Measurements from ENCODE around the gene TMEM63A.
A peak's percentile ranks its signal among the peaks of the same experiment; 100 is the strongest.
"Not testable (repeated sequence)": the region's sequence is repeated elsewhere in the genome, so short reads cannot be mapped to it uniquely, and the experiment has no call there.

The TMEM63A gene

GRCh38 chr1:225897595-225898514 lies 15.7 kb upstream of the TMEM63A start:
- H3K4me3 Mint-ChIP-seq, result peak overlapping the region; percentile 75 to 81
- peaks cover 33 to 36% of the 10 kb centered on the region in 2 donors for H3K4me1 Mint-ChIP-seq (ENCODE audit: low read depth in 2 of 2)
- DNase-seq, result no peak
- no peaks in the 10 kb centered on the region for H3K9me3 Mint-ChIP-seq
- H3K27ac Mint-ChIP-seq, result peak overlapping the region; percentile 90 to 95
- peaks cover 12% of the 10 kb centered on the region for H3K36me3 Mint-ChIP-seq (ENCODE audit: insufficient read depth)
- H3K27me3 Mint-ChIP-seq, result no peaks in the 10 kb centered on the region
- ATAC-seq (replicated peaks), result peak; percentile 31

DNA sequence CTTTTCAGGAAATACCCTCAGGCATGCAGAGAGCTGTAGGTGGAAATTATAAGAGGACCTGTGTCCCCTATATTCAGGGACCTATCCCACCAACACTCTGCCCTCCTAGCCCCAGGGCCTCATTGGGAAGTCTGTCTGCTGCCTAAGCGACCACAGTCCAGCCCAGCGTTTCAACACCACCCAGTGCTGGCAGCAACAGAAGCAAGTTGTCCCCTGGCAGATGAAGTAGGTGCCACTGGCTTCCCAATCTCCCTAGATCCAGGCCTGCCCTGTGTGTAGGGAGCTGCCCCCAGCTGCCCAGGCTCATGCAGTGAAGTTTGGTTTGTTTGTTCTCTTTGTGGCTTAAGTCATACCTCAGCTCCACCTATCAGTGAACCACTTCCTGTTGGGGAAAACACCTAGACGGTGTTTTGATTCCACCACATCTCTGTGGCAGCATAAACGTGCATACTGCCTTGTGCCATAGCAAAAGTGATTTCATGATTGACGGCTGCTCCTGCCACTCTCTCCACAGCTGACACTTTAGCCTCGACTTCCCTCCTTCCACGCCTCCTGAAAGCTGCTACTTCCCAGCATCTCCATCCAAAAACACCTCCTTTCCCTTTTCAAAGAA lies 14.9 kb upstream of the TMEM63A start:
- Mint-ChIP-seq H3K9me3 (no peaks in the 10 kb centered on the region), H3K27me3 (no peaks in the 10 kb centered on the region), H3K36me3 (ENCODE audit: insufficient read depth) (peaks cover 12% of the 10 kb centered on the region), H3K4me1 (ENCODE audit: low read depth in 2 of 2) (peaks cover 33 to 36% of the 10 kb centered on the region in 2 donors), H3K4me3 (peak overlapping the region; percentile 75 to 81), H3K27ac (peak overlapping the region; percentile 90 to 95)
- ATAC-seq (replicated peaks), result peak; percentile 98
- peak; percentile 69 to 71 (median 69) for DNase-seq

DNA sequence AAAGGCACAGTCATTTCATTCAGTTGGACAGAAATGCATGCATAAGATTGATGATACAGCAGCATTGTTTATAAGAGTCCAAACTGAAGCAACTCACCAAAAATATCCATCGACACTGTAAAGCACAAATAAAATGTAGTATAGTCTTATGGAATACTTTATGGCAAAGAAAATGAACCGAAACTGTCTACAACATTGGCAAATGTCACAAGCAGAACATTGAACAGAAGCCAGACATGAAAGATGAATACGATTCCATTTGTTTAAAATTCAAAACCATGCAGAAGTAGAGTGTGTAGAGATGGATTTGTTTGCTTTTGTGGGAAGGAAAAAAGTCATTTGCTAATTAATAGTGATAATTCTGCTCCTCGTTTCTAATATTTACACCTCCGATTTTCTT lies 14.3 kb upstream of the TMEM63A start:
- H3K4me1 Mint-ChIP-seq (ENCODE audit: low read depth in 2 of 2), result peaks cover 33 to 36% of the 10 kb centered on the region in 2 donors
- peaks cover 12% of the 10 kb centered on the region for H3K36me3 Mint-ChIP-seq (ENCODE audit: insufficient read depth)
- H3K4me3 Mint-ChIP-seq, result peak overlapping the region; percentile 75 to 81
- H3K27ac Mint-ChIP-seq, result peak overlapping the region; percentile 90 to 95
- ATAC-seq (replicated peaks) (no peak), DNase-seq (no peak)
- no peaks in the 10 kb centered on the region for H3K27me3 Mint-ChIP-seq
- no peaks in the 10 kb centered on the region for H3K9me3 Mint-ChIP-seq

DNA sequence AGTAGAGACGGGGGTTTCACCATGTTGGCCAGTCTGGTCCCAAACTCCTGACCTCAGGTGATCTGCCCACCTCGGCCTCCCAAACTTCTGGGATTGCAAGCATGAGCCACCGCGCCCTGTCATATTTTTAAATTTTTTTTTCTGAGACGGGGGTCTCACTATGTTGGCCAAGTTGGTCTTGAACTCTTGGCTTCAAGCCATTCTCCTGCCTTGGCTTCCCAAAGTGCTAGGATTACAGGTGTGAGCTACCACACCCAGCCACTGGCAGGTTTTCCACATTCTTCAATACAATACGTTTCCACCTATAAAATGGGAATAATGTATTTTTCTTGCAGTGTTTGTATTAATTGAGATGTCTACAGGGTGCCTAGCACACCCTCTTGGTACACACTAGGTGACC lies 10.1 kb upstream of the TMEM63A start:
- no peaks in the 10 kb centered on the region for H3K27me3 Mint-ChIP-seq
- ATAC-seq (replicated peaks) (no peak), DNase-seq (no peak)
- H3K36me3 Mint-ChIP-seq (ENCODE audit: insufficient read depth), result peaks cover 12% of the 10 kb centered on the region
- peaks cover 15 to 22% of the 10 kb centered on the region in 2 donors for H3K4me1 Mint-ChIP-seq (ENCODE audit: low read depth in 2 of 2)
- H3K9me3 Mint-ChIP-seq, result no peaks in the 10 kb centered on the region
- H3K27ac Mint-ChIP-seq, result no peak overlapping the region
- no peak overlapping the region for H3K4me3 Mint-ChIP-seq

DNA sequence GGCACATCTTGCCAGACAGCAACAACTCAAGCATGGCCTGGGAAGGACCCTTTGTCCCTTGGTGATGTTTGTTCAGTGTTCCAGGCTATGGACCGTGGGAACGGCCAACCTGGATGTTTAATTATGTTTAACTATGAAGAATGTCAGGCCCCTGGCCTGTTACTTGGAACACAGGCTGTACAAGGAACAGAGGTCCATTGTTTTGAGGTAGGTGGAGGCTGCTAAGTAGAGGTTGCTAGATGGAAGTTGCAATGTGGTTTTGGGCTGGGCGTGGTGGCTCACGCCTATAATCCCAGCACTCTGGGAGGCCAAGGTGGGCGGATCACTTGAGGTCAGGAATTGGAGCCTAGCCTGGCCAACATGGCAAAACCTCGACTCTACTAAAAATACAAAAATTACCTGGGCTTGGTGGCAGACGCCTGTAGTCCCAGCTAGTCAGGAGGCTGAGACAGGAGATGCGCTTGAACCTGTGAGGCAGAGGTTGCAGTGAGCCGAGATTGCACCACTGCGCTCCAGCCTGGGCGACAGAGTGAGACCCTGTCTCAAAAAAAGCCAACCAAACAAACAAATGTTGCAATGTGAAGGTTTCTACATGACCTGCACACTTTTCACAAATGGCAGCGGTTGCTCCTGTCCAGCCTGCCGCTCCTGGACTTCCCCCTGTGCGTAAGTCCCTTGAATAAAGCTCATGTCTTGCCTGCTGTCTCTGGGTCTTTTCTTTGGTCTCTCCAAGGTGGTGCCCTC lies 9.2 kb upstream of the TMEM63A start:
- ATAC-seq (replicated peaks) (no peak), DNase-seq (no peak)
- H3K27me3 Mint-ChIP-seq, result no peaks in the 10 kb centered on the region
- no peak overlapping the region for H3K4me3 Mint-ChIP-seq
- H3K4me1 Mint-ChIP-seq (ENCODE audit: low read depth in 2 of 2), result peaks cover 6 to 12% of the 10 kb centered on the region in 2 donors
- no peak overlapping the region for H3K27ac Mint-ChIP-seq
- H3K9me3 Mint-ChIP-seq, result no peaks in the 10 kb centered on the region
- H3K36me3 Mint-ChIP-seq (ENCODE audit: insufficient read depth), result peaks cover 7% of the 10 kb centered on the region

DNA sequence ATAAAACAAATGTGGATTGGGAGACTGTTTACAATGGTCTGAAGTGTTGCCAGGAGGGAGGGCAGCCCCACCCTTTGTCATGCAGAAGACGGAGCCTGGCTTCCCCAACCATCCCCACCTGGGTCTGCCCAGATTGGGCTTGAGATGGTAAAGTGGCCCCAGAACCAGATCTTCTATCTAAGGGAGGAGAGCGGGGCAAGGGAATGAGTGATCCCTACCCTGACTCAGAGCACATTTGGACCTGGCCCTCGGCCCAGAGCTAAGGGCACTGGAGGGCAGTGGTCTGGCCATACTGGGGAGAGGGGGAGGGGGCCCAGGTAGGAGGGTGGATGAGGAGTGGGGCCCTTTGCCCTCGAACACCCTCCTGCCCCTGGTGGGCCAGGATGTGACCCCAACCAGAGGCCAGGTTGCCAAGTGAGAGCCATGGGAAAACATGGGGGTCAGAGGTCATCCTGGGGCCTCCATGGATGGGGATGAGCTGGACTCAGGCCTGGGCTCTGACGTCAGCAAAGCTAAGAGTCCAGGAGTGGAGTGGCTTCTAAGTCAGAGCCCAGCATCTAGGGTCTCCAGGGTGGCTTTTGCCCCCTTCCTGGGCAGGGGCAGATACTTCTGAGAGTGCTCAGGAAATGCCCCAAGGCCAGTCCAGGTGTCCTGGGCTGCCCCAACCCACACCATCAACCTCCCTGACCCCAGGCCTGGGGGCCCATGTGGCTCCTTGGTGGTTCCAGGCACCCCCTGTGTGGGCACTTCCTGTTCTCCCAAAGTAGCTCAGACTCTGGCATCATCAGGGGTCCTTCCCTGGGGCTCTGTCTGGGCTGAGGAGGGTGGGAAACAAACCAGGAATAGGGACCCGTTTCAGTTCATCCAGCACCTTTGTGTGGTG lies 8.4 kb upstream of the TMEM63A start:
- Mint-ChIP-seq H3K4me1 (ENCODE audit: low read depth in 2 of 2) (peaks cover 0 to 12% of the 10 kb centered on the region in 2 donors), H3K36me3 (ENCODE audit: insufficient read depth) (peaks cover 3% of the 10 kb centered on the region), H3K27me3 (no peaks in the 10 kb centered on the region), H3K9me3 (no peaks in the 10 kb centered on the region), H3K27ac (peak overlapping the region in 1 of 2 donors; percentile 53), H3K4me3 (no peak overlapping the region)
- ATAC-seq (replicated peaks), result no peak
- DNase-seq, result no peak

- Mint-ChIP-seq H3K27ac (peak overlapping the region in 1 of 2 donors; percentile 53), H3K4me1 (ENCODE audit: low read depth in 2 of 2) (peaks cover 0 to 12% of the 10 kb centered on the region in 2 donors), H3K9me3 (no peaks in the 10 kb centered on the region), H3K4me3 (no peak overlapping the region), H3K36me3 (ENCODE audit: insufficient read depth) (no peaks in the 10 kb centered on the region), H3K27me3 (no peaks in the 10 kb centered on the region)
- ATAC-seq (replicated peaks) (no peak), DNase-seq (no peak)
Measured at GRCh38 chr1:225889743-225890142, 7.6 kb upstream of the TMEM63A start.

- H3K36me3 Mint-ChIP-seq (ENCODE audit: insufficient read depth), result no peaks in the 10 kb centered on the region
- H3K27me3 Mint-ChIP-seq, result no peaks in the 10 kb centered on the region
- peaks cover 0 to 12% of the 10 kb centered on the region in 2 donors for H3K4me1 Mint-ChIP-seq (ENCODE audit: low read depth in 2 of 2)
- ATAC-seq (replicated peaks) (no peak), DNase-seq (no peak)
- H3K4me3 Mint-ChIP-seq, result no peak within 1 kb of the TSS
- H3K9me3 Mint-ChIP-seq, result no peaks in the 10 kb centered on the region
- H3K27ac Mint-ChIP-seq, result peak within 1 kb of the TSS in 1 of 2 donors; percentile 53
Measured at GRCh38 chr1:225888898-225889601, 6.9 kb upstream of the TMEM63A start, which contains the start of gene LEFTY1. LEFTY1 (minus strand) TSS chr1:225889146; CDS start chr1:225889066, 80 bp downstream.

- DNase-seq (no peak), ATAC-seq (replicated peaks) (no peak)
- no peak overlapping the region for H3K4me3 Mint-ChIP-seq
- peaks cover 4 to 12% of the 10 kb centered on the region in 2 donors for H3K4me1 Mint-ChIP-seq (ENCODE audit: low read depth in 2 of 2)
- H3K36me3 Mint-ChIP-seq (ENCODE audit: insufficient read depth), result peaks cover under 1% of the 10 kb centered on the region
- H3K27me3 Mint-ChIP-seq, result no peaks in the 10 kb centered on the region
- H3K9me3 Mint-ChIP-seq, result no peaks in the 10 kb centered on the region
- H3K27ac Mint-ChIP-seq, result no peak overlapping the region
Measured at GRCh38 chr1:225888289-225888897, 6.2 kb upstream of the TMEM63A start.

DNA sequence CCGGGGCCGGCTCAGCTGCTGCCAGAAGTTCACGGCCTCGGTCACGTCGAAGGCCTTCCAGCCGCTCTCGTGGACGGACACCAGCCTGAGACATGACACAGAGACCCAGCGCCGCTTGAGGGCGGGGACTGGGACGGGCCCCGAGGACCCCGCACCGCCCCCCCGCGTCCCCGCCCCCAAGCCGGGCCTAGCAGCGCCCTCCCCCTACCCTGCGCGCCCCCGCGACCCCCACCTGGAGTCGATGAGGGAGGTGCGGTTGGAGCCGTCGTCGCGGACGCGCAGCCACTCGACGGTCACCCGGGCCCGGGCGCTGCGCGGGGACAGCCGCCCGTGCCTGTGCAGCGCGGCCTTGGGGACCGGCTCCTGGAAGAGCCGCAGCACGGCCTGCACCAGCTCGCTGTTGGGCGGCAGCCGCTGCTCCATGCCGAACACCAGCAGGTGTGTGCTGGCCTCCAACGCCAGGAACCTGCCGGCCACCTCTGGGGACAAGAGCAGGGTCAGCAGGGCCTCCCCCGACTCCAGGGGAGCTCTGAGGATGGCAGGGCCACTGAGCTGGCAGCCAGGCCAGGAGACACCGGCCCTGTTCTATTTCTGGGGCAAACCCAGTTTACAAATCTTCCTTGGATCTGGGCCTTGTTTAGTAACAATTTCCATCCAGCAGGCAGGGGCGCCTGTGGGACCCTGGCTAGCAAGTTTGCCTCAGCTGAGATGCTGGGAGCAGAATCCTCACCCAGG lies 5.5 kb upstream of the TMEM63A start:
- ATAC-seq (replicated peaks); H3K27me3 Mint-ChIP-seq; H3K27ac Mint-ChIP-seq; H3K4me3 Mint-ChIP-seq; H3K9me3 Mint-ChIP-seq; H3K36me3 Mint-ChIP-seq (ENCODE audit: insufficient read depth); DNase-seq: not testable (repeated sequence)
- H3K4me1 Mint-ChIP-seq (ENCODE audit: low read depth in 2 of 2), result peaks cover 7 to 16% of the 10 kb centered on the region in 2 donors

GRCh38 chr1:225887030-225887314 lies 4.8 kb upstream of the TMEM63A start:
- Mint-ChIP-seq H3K4me3 (no peak overlapping the region), H3K27me3 (no peaks in the 10 kb centered on the region), H3K9me3 (no peaks in the 10 kb centered on the region), H3K4me1 (ENCODE audit: low read depth in 2 of 2) (peaks cover 7 to 16% of the 10 kb centered on the region in 2 donors), H3K27ac (no peak overlapping the region), H3K36me3 (ENCODE audit: insufficient read depth) (peaks cover 4% of the 10 kb centered on the region)
- ATAC-seq (replicated peaks), result no peak
- no peak for DNase-seq

Data from effector memory CD8-positive, alpha-beta T cell (primary cell).